HL-60 (cell line): ENCODE data around the gene TTC39A.

Source experiments
- DNase-seq, 2 experiments: peaks; one replicate each; pipeline ENCODE4 v3.0.0-alpha.2; 2010 to 2020; ENCODE audit warnings: low read depth in 1 of 2, low spot score in 1 of 2
- H3K27ac ChIP-seq: fragments of 250-450 bp; sonication (Bioruptor Pico); replicated peaks from 2 replicates; pipeline ENCODE4 v1.5.1; 2020; ENCODE audit warnings: mild to moderate bottlenecking, moderate library complexity
- H3K27me3 ChIP-seq: fragments of 250-450 bp; sonication (Bioruptor Pico); 2 replicates; pipeline ENCODE4 v1.5.1; 2021; ENCODE audit warnings: mild to moderate bottlenecking, moderate library complexity; ENCODE audit not compliant: insufficient read depth, poor library complexity, severe bottlenecking
- H3K4me3 ChIP-seq: replicated peaks from 2 replicates; pipeline ENCODE4 v1.5.1; 2011; ENCODE audit warnings: mild to moderate bottlenecking, control low read depth, low read length; ENCODE audit not compliant: insufficient read depth
- CTCF ChIP-seq: IDR thresholded peaks from one replicate; pipeline ENCODE4 v1.5.1; 2011; ENCODE audit warnings: low read length, control low read depth, inconsistent platforms; ENCODE audit not compliant: insufficient read depth
- GABPA ChIP-seq: IDR thresholded peaks from 2 replicates; pipeline ENCODE4 v1.6.1; 2012; ENCODE audit warnings: low read depth
- POLR2AphosphoS5 ChIP-seq: IDR thresholded peaks from 2 replicates; pipeline ENCODE4 v1.6.1; 2012; ENCODE audit warnings: low read depth
- SPI1 ChIP-seq: IDR thresholded peaks from 2 replicates; pipeline ENCODE4 v1.6.1; 2012; ENCODE audit warnings: low read depth, mild to moderate bottlenecking, borderline replicate concordance
- TF ChIP-seq, protein P1 (sequence below): IDR thresholded peaks from 2 replicates; pipeline ENCODE4 v1.6.1; 2012; ENCODE audit warnings: low read depth; ENCODE audit not compliant: insufficient replicate concordance

TTC39A gene

GRCh38 chr1:51312718-51313117 lies 17.6 kb downstream of the TTC39A start:
- Histone ChIP-seq H3K27me3 (no peaks in the 10 kb centered on the region), H3K27ac (no peak overlapping the region), H3K4me3 (no peak overlapping the region)
- TF ChIP-seq SPI1 (no peak), CTCF (no peak), POLR2AphosphoS5 (no peak)
- DNase-seq = no peak

DNA sequence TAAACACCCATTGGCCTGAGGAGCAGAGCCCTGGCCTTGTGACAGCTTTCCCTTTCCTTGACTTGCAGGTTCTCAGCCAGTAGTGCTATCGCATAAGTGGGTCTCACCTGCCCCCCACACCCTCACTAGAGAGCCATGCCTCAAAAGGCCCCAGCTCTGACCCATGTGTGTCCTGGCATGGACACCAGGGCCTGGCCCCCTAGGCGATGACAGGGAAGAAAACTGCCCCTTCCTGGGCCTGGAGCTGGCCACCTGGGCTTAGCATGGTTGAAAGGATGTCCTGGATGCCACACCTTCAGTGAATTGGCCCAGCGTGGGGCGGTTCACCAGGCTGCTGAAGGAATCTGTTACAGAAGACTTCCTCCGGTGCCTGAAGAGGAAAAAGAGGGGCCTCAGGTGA lies 18.5 kb downstream of the TTC39A start:
- TF ChIP-seq, protein P1, sequence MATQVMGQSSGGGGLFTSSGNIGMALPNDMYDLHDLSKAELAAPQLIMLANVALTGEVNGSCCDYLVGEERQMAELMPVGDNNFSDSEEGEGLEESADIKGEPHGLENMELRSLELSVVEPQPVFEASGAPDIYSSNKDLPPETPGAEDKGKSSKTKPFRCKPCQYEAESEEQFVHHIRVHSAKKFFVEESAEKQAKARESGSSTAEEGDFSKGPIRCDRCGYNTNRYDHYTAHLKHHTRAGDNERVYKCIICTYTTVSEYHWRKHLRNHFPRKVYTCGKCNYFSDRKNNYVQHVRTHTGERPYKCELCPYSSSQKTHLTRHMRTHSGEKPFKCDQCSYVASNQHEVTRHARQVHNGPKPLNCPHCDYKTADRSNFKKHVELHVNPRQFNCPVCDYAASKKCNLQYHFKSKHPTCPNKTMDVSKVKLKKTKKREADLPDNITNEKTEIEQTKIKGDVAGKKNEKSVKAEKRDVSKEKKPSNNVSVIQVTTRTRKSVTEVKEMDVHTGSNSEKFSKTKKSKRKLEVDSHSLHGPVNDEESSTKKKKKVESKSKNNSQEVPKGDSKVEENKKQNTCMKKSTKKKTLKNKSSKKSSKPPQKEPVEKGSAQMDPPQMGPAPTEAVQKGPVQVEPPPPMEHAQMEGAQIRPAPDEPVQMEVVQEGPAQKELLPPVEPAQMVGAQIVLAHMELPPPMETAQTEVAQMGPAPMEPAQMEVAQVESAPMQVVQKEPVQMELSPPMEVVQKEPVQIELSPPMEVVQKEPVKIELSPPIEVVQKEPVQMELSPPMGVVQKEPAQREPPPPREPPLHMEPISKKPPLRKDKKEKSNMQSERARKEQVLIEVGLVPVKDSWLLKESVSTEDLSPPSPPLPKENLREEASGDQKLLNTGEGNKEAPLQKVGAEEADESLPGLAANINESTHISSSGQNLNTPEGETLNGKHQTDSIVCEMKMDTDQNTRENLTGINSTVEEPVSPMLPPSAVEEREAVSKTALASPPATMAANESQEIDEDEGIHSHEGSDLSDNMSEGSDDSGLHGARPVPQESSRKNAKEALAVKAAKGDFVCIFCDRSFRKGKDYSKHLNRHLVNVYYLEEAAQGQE = no peak
- no peak for TF ChIP-seq SPI1
- H3K4me3 ChIP-seq = no peak overlapping the region
- H3K27me3 ChIP-seq = no peaks in the 10 kb centered on the region
- no peak overlapping the region for H3K27ac ChIP-seq
- DNase-seq = no peak

DNA sequence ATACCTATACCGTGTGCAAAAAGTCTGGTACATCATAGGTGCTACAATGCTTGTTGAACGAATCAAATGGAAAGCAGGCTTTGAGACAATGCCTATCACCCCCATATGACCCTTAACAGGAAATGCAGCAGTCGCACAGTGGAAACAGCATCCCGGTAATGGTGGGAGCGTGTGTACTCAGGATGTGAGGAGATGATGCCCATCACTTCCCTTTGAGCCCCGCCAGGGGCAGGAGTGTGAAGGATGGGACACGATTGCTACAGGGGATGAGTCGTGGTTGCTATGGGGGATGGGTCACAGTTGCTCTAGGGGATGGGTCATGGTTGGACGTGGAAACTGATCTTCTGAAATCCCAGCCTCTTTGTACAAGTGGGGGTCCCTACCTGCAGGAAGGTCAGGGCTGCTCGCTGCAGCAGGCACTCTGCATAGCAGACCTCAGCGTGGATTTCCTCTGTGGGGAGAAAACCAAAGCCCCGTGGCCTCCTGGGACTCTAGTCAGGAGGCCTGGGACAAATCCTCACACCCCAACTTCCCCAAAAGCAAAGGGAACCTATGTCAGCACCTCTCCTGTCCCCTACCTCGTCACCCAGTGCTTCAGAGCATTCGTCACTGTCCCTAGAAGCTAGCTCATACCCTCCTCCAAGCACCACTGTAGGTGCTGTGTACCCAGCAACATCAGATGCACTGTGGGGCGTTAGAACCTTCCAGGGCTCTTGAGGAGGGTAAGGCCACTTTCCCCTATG lies 19.3 kb downstream of the TTC39A start:
- H3K27me3 ChIP-seq = no peaks in the 10 kb centered on the region
- no peak overlapping the region for H3K4me3 ChIP-seq
- H3K27ac ChIP-seq = no peak overlapping the region
- TF ChIP-seq GABPA (no peak), SPI1 (no peak), CTCF (no peak), POLR2AphosphoS5 (no peak)
- TF ChIP-seq, protein P1 = no peak
- peak in 1 of 2 experiments; percentile 56 for DNase-seq

DNA sequence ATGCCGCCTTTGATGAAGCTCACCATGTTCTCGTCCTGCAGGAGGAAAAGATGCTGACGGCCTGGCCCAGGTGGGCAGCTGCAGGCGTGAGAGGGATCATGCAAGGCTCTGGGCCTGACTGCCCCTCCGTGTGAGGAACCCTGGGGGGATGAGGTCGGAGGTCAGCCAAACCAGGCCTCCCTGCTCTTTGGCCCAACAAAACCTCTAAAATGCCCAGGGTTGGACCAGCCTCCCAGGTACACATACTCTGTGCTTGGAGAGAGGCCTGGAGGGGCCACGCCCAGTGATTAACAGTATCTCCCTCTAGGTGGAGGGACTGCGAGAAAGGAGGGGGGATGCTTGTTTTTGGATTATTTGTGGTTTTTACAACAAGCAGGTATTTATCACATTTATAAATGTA lies 21.1 kb downstream of the TTC39A start:
- H3K27ac ChIP-seq = no peak overlapping the region
- H3K27me3 ChIP-seq = no peaks in the 10 kb centered on the region
- TF ChIP-seq, protein P1 = no peak
- TF ChIP-seq POLR2AphosphoS5 (no peak), CTCF (no peak)
- H3K4me3 ChIP-seq = no peak overlapping the region
- DNase-seq = no peak
